HG02884 (cell line): ENCODE measurements around the gene ADSS1.
"Not testable (repeated sequence)": the region's sequence is repeated elsewhere in the genome, so short reads cannot be mapped to it uniquely, and the experiment has no call there.

Experiments
- ATAC-seq: cut with Tn5 transposase; IDR thresholded peaks from one replicate; pipeline ENCODE4 v1.9.1; 2021; ENCODE audit warnings: mild to moderate bottlenecking, moderate library complexity; ENCODE audit not compliant: unreplicated experiment

ADSS1 gene

DNA sequence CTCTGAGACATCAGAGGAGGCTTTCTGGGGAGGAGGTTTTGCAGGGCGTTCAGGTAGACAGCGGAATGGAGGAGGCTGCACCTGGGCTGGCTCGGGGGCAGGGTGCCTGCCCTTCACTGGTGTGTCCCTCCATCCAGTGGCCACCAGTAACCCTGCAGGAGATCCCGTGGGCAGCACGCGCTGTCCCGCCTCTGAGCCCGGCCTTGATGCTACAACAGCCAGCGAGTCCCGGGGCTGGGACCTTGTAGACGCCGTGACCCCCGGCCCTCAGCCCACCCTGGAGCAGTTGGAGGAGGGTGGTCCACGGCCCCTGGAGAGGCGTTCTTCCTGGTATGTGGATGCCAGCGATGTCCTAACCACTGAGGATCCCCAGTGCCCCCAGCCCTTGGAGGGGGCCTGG, 10.0 kb upstream of the ADSS1 start:
- no peak for ATAC-seq

DNA sequence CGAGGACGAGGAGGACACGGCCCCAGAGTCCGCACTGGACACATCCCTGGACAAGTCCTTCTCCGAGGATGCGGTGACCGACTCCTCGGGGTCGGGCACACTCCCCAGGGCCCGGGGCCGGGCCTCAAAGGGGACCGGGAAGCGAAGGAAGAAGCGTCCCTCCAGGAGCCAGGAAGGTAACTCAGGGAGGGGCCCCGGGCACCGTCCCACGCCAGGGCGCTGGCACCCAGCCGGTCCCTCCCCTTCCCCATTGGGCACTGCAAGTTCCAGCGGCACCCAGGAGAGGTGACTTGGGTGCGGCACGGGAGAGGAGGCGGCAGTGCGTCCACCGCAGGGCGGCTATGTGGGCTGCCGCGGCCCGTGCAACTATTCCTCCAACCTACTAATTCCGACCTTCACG, 9.3 kb upstream of the ADSS1 start:
- ATAC-seq = no peak

DNA sequence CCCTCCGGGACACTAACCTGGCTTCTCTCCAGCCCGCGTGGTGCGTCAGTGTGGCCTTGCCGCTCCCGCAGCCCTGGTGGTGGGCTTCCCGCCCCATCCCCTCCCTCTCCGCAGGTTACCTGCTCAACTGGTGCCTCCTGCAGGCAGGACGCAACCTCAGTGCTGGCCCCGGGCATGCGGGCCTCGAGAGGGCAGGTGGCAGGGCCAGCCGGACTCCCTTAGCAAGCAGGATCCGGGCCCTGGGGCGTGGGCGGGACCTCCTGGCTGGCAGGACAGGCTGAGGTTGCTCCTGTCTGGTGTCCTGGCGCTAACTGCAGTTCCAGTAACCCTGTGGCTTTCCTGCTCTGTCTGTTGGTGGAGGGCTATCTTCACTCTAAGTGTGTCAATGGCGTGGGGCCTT, 8.6 kb upstream of the ADSS1 start:
- ATAC-seq = no peak

DNA sequence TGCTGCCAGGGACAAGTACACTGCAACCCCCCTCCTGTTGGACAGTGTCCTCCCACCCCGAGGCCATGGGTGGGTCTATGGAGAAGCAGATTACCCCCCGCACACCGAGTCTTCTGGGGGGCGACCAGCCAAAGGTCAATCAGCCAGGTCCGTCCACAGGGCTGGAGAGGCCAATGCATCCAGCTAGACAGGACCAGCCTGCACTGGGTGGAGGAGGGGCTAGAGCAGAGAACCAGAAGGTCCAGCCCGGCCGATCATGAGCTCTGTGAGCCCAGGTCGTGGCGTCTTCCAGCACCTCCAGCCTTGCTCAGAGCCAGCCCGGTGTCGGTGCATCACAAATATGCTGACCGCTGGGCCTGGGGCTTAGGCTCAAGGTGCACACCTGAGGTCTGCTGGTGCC, 8.2 kb upstream of the ADSS1 start:
- no peak for ATAC-seq

DNA sequence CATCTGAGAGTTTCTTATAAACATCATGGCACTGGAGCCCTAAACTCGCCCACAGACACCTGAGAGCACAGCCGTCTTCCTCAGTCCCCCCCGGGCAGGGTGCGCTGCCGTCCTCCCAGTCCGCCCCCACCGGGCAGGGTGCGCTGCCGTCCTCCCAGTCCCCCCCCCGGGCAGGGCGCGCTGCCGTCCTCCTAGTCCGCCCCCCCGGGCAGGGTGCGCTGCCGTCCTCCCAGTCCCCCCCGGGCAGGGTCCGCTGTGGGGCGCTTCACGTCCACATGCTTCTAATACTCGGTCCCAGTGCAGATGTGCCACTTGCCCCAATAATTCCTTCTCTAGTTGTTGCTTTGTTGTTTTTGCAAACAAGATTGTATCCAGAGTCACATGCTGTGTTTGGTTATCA, 6.9 kb upstream of the ADSS1 start:
- no peak for ATAC-seq

DNA sequence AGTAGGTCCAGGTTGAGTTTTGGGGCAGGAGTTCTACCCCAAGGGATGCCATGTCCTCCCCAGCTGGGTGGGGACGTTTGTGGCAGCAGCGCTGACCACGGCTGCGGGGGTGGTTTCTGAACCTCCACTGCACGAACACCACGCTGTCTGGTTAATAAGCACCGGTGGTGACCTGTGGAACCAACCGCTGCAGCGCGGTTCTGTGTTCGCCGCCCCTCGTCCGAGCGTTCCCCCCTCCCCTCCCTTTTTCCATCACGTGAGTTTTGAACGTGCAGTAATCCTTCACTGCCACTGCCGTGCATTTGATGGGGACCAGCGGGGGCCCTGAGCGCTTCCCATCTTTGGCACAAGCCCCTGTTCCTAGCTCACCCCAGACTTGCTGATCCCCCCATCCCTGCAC, 6.4 kb upstream of the ADSS1 start:
- no peak for ATAC-seq

DNA sequence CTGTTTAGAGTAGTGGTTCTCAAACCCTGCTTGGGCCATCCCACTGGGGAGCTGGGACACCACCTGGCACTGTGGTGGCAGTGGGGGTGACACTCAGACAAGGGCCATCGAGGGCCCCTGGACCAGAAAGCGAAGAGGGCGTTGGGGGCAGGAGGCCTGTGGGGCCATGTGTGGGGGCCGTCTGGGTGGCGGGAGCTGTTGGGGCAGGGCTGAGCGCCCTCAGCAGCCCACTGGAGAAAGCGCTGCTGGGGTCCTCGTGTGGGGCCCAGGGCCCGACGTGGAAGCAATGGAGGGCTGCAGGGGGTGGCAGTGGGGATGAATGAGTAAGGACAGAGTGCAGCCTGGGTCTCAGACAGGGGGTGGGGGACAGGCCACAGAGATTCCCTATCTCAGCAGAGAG, 5.9 kb upstream of the ADSS1 start:
- ATAC-seq = no peak

DNA sequence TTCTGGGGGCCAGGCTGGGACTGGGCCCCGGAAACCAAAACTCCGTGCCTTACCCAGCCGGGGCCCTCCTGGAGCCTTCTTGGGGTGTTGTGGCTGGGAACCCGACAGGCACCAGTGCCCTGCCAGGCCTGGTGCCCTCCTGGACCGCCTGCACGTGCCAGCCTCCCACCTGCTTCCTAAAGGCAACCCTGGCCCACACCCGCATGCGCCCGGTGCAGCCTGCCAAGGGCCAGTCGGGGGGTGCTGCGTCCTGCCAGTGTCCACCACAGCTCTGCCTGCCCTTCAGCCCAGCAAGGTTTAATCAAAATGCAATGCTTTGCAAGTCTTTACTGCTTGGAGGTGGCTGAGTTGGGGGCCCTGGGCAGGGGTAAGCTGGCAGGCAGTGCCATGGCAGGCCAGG, 5.2 kb upstream of the ADSS1 start:
- no peak for ATAC-seq

DNA sequence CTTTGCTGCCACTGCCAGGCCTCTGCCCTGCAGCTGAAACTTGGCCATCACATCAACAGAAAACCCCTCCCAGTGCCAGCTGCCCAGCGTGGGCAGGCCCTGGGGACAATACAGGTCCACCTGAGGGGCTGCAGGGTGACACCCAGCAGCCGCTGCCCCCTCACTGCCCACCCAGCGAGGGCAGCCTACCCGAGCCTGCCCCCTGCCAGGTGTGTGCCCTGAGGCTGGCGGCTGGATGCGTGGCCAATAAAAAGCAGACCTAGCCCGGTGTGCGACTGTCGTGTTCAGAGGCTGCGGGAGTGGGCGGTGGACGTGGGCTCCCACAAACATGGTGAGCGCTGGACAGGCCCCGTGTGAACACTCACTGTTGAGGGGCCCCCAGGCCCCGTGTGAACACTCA, 4.7 kb upstream of the ADSS1 start:
- ATAC-seq = no peak

DNA sequence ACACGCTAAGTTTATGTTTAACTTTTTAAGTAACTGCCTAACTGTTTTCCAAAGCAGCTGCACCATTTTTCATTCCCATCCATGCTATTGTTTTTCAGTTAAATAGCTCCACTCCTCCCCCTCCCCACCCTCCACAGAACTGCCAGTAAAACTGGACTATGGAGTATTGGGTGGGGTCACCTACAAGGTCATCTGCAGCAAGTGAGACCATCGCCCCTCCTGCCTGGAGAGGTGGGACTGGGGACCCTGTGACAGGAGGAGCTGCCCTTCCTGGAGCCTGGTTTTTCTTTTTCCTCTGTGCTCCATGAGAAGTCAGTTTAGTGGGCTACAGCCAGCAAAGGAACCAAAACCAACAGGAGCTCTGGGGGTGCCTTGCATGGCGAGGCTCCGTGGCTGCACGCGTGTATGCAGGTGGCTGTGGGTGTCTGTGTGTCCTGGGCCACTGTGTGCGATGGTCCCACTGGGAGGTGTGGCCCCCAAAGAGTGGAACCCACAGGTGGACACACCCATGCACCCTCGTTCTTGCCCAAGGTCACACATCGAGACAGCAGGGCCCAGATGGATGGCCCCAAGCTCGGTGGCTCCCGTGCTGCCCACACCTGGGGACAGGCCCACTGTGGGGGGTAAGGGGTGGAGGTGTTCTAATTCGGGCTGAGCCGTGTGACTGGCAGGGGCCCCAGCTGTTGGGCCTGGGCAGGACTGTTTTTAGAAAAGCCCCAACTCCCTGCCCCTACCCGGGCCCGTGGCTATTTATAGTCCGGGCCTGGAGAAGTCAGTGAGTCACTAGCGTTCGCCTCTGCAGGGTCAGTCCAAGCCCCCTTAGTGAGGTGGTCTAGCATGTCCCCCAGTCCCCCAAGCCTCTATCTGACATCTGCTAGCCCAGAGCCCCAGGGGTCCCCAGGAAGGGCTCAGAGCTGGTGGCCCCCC, 2.3 kb upstream of the ADSS1 start:
- no peak for ATAC-seq

DNA sequence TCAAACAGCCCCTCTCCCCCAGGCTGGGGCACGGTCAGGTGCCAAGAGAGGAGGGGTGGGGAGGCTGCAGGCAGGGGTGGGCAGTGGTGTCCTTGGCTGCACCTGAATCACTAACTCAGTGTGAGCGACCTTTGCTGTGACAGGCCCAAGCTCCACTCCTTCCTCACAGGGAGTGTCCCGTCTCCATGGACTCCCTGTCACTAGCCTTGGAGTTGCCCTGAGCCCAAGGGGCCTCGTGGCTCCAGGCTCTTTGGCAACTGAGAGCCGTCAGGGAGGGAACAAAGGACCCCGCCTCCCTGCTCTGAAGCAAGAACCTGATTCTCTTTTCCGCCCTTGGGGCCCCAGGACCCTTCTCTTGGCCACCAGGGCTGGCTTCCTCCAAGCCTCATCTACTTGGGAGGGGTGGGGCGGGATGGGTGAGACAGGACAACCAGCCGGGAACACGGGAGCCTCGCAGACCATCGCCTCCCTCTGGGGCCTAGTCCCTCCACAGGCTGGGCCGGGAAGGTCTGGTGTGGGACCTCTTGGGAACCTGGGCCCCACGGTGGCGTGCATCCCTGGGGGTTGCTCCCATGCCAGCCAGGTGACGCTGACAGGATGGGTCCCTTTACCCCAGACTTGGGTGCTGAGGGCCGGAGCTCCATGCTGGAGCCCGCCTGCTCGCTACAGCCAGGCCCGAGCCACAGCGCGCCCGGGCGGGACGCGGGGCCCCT, 935 bp upstream of the ADSS1 start:
- no peak for ATAC-seq

DNA sequence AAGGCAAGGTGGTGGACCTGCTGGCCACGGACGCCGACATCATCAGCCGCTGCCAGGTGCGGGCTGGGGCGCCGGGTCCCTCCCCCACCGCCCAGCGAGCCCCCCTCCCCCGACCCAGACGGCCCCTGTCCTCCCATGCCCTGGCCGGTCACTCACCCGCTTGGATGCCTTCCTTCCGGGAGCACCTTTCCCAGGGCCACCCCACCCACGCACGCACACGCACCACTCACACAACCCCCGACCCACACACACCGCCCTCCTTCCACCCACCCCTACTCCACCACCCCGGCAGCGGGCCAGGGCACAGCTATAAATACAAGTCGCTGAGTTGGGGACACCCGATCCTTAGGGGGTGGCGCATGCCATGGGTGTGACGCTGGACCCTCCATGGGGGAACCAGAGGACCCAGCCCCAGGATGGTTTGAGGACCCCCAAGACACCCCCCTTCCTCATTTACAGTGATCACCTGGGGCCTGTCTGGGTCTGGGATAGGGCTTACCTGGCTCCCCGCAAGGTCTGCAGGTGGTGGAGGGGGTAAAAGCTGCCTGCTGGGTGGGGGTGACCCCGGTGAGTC, 465 bp downstream of the ADSS1 start:
- no peak for ATAC-seq

DNA sequence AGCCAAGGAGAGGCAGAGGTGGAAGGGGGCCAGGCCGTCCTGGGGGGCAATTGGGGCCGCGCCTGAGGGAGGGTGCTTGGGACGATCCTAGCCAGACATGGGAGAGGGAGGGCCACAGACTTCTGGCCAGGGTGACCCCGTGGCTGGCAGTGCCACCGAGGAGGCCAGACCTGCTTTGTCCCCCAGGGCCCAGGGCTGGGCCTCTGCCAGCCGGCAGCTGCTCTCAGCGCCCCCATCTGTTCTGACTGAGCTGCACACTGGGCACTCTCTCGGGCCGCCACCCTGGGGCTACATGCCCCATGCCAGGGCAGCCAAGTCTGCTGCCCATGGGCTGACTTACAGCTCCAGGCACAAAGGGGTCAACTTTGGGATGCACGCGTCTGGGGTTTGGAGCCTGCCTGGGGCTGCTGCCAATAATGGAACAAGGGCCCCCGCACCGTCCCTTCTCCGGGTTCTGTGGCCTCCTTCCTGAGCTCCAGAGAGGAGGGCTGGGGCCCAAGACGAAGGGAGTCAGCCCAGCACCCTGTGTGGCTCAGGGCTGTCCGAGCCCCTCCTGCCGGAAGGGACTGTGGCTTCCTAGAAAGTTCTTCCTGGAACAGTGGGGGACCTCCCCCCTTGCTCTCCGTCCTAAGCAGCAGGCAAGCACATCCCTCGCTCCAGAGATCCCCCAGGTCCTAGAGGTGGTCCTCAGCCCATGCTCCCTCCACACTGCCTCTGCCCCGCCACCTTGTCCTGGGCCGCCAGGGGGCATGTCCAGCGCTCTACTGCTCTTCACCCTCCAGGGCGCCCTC, 1.1 kb downstream of the ADSS1 start:
- no peak for ATAC-seq

DNA sequence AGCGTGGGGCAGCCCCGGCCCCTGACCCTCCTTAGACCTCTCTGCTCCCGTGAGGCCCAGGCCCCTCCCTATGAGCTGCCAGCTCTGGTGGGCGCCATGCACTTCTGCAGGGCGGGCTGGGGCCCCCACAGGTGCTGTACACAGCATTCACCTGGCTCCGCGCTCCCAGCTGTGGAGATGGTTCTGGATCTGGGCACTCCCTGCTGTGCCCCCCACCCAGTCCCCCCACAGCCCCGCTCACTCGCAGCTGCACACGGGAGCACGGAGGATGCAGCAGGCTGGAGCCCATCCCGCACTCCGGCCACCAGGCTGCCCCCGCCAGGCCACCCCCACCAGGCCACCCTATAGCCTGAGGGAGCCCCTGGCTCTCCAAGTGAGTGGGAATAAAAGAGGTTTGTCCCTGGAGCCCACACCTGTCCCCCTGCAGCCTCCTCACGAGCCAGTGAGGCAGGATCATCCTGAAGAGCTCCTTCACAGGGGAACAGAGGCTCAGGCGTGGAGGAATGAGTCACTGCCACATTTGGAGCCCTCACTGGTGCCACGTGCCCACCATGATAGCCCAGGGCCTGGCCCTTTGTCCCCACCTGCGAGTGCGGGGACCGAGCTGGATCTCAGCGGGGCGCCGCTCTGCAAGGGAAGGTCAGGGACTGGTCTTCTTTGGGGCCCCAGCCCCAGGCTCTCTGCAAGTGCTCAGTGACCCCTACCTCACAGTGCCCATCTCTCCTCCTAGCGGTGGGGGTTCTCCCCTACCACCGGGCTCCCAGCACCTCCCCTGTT, 1.9 kb downstream of the ADSS1 start:
- no peak for ATAC-seq

DNA sequence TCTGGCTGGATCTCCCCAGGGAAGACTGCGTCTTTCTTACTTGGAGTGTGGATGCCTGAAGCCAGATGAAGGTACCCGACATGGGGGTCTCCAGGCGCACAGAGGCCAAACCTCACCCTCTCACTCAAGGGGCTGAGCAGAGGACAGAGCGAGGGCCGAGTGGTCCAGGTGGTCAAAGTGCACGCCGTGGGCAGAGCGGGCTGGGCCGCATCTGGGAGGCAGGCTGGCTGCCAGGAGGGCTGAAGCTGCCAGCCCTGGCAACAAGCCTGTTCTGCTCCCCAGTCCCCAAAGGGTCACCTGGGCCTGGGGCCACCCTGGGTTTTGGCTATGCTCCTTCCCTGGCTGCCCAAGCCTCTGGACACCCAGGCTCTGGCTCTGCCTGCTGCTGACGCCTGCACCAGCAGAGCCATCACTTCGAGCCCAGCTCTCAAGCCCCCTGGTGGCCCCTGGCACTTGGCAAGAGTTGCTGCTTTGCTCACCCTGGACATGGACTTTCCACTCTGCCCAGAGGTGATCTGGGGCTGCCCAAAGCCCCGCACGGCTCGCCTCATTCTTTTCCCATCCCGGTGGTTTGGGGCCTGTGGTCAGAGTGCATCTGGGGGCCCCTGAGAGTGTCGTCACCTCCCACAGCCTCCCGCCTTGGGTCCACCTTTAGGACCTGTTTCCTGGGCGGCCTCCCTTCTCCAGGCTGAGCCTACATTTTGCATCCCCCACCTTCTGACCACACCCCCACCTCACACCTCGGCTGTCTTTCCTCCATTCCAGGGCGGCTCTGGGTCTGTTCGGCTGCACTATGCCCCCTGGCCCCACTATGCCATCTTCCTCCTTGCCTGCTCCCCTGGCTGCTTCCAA, 2.8 kb downstream of the ADSS1 start:
- ATAC-seq = no peak

DNA sequence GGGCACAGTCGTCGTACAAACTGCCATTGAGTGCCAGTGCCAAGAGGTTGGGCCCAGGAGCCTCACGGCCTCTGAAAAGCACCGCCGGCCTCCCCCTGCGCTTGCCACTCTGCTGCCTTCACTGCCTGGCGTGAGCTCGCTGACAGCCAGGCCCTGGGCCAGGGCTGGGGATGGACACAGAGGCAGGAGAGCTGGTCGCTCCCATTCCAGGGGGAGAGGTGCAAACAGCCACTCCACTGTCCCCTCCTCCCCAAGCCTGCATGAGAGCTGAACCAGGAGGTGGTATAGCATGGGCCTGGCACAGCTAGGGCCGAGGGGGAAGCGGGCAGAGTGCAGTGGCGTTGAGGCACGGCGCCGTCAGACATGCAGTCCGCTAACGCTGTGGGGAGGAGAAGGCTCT, 4.6 kb downstream of the ADSS1 start:
- ATAC-seq = no peak

DNA sequence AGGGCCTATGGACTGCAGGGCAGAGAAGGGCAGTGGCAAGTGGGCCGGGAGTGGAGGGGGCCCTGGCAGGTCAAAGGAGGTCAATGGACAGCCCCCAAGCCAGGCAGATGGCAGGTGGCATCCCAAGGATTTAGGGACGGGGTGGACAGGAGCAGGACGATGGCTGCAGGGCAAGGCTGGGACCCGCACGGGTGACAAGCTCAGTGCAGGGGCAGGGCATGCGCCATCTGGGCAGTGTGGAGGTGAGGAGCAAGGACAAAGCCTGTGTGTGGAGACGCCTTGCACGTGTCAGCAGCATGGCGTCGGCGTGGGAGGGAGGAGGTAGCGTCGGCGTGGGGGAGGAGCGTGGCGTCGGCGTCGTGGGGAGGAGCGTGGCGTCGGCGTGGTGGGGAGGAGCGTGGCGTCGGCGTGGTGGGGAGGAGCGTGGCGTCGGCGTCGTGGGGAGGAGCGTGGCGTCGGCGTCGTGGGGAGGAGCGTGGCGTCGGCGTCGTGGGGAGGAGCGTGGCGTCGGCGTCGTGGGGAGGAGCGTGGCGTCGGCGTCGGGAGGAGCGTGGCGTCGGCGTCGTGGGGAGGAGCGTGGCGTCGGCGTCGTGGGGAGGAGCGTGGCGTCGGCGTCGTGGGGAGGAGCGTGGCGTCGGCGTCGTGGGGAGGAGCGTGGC, 5.3 kb downstream of the ADSS1 start:
- not testable (repeated sequence) for ATAC-seq

DNA sequence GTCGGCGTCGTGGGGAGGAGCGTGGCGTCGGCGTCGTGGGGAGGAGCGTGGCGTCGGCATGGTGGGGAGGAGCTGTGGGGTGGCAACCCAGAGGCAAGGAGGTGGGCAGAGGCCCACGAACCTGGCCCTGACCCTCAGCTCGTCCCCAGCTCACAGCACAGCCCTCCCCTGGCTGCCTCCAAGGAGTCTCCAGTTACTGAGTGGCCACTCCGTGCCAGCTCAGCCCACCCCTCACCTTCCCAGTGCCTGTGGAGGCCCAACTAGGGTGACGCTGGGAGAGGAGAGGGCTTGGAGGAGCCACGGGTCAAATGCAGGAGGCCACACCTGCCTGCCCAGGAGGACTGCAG, 5.8 kb downstream of the ADSS1 start:
- no peak for ATAC-seq

DNA sequence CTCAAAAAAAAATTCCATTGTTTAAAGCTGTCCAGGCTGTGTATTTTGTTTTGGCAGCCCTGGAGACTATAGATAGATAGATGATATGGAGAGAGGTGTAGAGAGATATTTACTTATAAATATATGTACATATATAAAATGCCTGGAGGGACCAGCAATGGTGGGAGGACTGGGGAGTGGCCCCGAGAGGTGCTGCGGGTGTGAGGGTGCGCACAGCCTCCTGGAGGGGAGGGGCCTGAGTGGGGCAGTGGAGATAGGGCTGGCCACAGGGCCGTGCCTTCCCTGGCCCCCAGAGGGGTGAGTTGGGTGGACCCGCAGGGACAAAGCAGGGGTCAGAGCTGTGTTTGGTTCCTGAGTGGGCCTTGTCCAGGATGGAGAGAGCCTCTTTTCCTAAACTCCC, 6.5 kb downstream of the ADSS1 start:
- ATAC-seq = no peak
